ENCODE results near the gene NBEA.

GRCh38 chr13:35213911-35214310 lies 271.8 kb downstream of the NBEA start:
- no peak for TF ChIP-seq CTCF (conservative IDR thresholded peaks at IDR 0.05)
- no peak for TF ChIP-seq ZFX (IDR thresholded peaks at IDR 0.05)
